Stimulated activated naive CD4-positive, alpha-beta T cell treated with Interleukin-2 at 50 U/mL for 16 hours (primary cell): Measurements from ENCODE around the gene GALNT14.

Experiments
- DNase-seq: peaks from one replicate; lab custom pipeline; 2025; lab: John Stamatoyannopoulos, UW

Gene GALNT14

GRCh38 chr2:31086590-31086989 is 51.6 kb downstream of the GALNT14 start:
- DNase-seq: no peak

GRCh38 chr2:31083234-31083993 is 54.8 kb downstream of the GALNT14 start:
- DNase-seq: no peak

GRCh38 chr2:31082002-31082401 is 56.2 kb downstream of the GALNT14 start:
- no peak for DNase-seq

GRCh38 chr2:31081492-31081891 is 56.7 kb downstream of the GALNT14 start:
- DNase-seq: no peak

GRCh38 chr2:31080361-31080760 is 57.9 kb downstream of the GALNT14 start:
- DNase-seq: no peak

- no peak for DNase-seq
Measured at GRCh38 chr2:31079665-31080064, 58.6 kb downstream of the GALNT14 start.

GRCh38 chr2:31078579-31079105 is 59.6 kb downstream of the GALNT14 start:
- DNase-seq: no peak

- no peak for DNase-seq
Measured at GRCh38 chr2:31078011-31078410, 60.2 kb downstream of the GALNT14 start.

GRCh38 chr2:31075941-31076590 is 62.2 kb downstream of the GALNT14 start:
- DNase-seq: no peak

- DNase-seq: no peak
Measured at GRCh38 chr2:31075431-31075830, 62.8 kb downstream of the GALNT14 start.

GRCh38 chr2:31071741-31072140 is 66.5 kb downstream of the GALNT14 start:
- DNase-seq: no peak

GRCh38 chr2:31070339-31071125 is 67.7 kb downstream of the GALNT14 start:
- DNase-seq: no peak

GRCh38 chr2:31069643-31070325 is 68.5 kb downstream of the GALNT14 start:
- DNase-seq: no peak

- no peak for DNase-seq
Measured at GRCh38 chr2:31067259-31067658, 71.0 kb downstream of the GALNT14 start.

GRCh38 chr2:31066551-31066950 is 71.7 kb downstream of the GALNT14 start:
- DNase-seq: no peak

GRCh38 chr2:31066086-31066485 is 72.2 kb downstream of the GALNT14 start:
- no peak for DNase-seq

GRCh38 chr2:31065356-31065755 is 72.9 kb downstream of the GALNT14 start:
- no peak for DNase-seq

- DNase-seq: no peak
Measured at GRCh38 chr2:31060397-31060796, 77.8 kb downstream of the GALNT14 start.

- DNase-seq: no peak
Measured at GRCh38 chr2:31058096-31059035, 79.9 kb downstream of the GALNT14 start.

GRCh38 chr2:31057691-31058090 is 80.5 kb downstream of the GALNT14 start:
- no peak for DNase-seq

- no peak for DNase-seq
Measured at GRCh38 chr2:31055938-31056337, 82.3 kb downstream of the GALNT14 start.
